GM12878 (cell line): ENCODE measurements around the gene NLGN1. TPM values are rescaled to one million over a fixed set of nuclear protein-coding genes. Genes with fewer than 3 reads are reported as not detected.

ENCODE experiments used
- ATAC-seq: fragments of 200-7000 bp; cut with Tn5 transposase; 3 replicates; pipeline ENCODE4 v1.9.1; 2020; ENCODE audit warnings: mild to moderate bottlenecking, moderate library complexity
- BruUV-seq: library from RNA; stranded (reverse); fragments of 400-500 nt; replicated peaks from 2 replicates; lab custom pipeline; 2021; lab: Mats Ljungman, UMichigan
- CTCF ChIA-PET: fragments of 300-600 bp; sonication (Branson Sonifier 250); formaldehyde crosslinking; extraction: SDS; loops from one replicate; lab custom pipeline; 2021; ENCODE audit warnings: inconsistent platforms; lab: Yijun Ruan, JAX
- POLR2A ChIA-PET: fragments of 350-600 bp; formaldehyde crosslinking; extraction: SDS; loops from one replicate; lab custom pipeline; 2021; ENCODE audit warnings: inconsistent platforms; lab: Charles Lee
- RAD21 ChIA-PET: fragments of 300-600 bp; sonication (Branson Sonifier 250); formaldehyde crosslinking; loops from one replicate; lab custom pipeline; 2023; ENCODE audit warnings: antibody characterized with exemption; ENCODE audit not compliant: unreplicated experiment; lab: Charles Lee
- SMC1A ChIA-PET: fragments of 300-600 bp; sonication (Branson Sonifier 250); formaldehyde crosslinking; loops from one replicate; lab custom pipeline; 2023; ENCODE audit not compliant: unreplicated experiment, uncharacterized antibody; lab: Charles Lee
- DNase-seq: peaks from one replicate; pipeline ENCODE4 v3.0.0-alpha.2; 2011; ENCODE audit warnings: low read depth, low spot score
- FAIRE-seq: peaks from 3 replicates; lab custom pipeline; 2011; peaks lifted over from hg19 to GRCh38; lab: Jason Lieb, UNC
- H2AFZ ChIP-seq: 2 replicates; pipeline ENCODE4 v1.6.0; 2011; ENCODE audit warnings: low read depth, low read length, control low read depth; ENCODE audit not compliant: control insufficient read depth
- H3K27ac ChIP-seq: 2 replicates; pipeline ENCODE4 v1.5.1; 2011; ENCODE audit warnings: control low read depth; ENCODE audit not compliant: control insufficient read depth, insufficient read depth
- H3K27me3 ChIP-seq, 2 experiments: replicated peaks in 1 of 2; 2 replicates each; pipeline versions ENCODE4 v1.6.0 to v1.6.1; 2011; ENCODE audit warnings: low read length in 1 of 2; ENCODE audit not compliant: control insufficient read depth in 2 of 2, insufficient read depth in 2 of 2
- H3K36me3 ChIP-seq, 2 experiments: 2 replicates each; pipeline ENCODE4 v1.5.1; 2011; ENCODE audit warnings: low read length in 1 of 2; ENCODE audit not compliant: control insufficient read depth in 2 of 2, insufficient read depth in 2 of 2
- H3K4me1 ChIP-seq: 2 replicates; pipeline ENCODE4 v1.6.1; 2011; ENCODE audit warnings: mild to moderate bottlenecking, low read length, moderate library complexity, mixed read lengths; ENCODE audit not compliant: control insufficient read depth, insufficient read depth
- H3K4me2 ChIP-seq: 2 replicates; pipeline ENCODE4 v1.6.0; 2011; ENCODE audit warnings: control low read depth; ENCODE audit not compliant: control insufficient read depth, insufficient read depth
- H3K4me3 ChIP-seq: fragments of 200-600 bp; sonication (generic); 2 replicates; pipeline ENCODE4 v1.5.1; 2016
- H3K79me2 ChIP-seq: 2 replicates; pipeline ENCODE4 v1.6.0; 2011; ENCODE audit warnings: low read length; ENCODE audit not compliant: control insufficient read depth, insufficient read depth
- H3K9ac ChIP-seq: 2 replicates; pipeline ENCODE4 v1.8.0; 2011; ENCODE audit warnings: low read length, control low read depth, mixed read lengths; ENCODE audit not compliant: control insufficient read depth, insufficient read depth
- H3K9me3 ChIP-seq: replicated peaks from 3 replicates; pipeline ENCODE4 v1.5.1; 2011; ENCODE audit warnings: mild to moderate bottlenecking, low read length; ENCODE audit not compliant: control insufficient read depth, insufficient read depth
- H4K20me1 ChIP-seq: 2 replicates; pipeline ENCODE4 v1.6.0; 2011; ENCODE audit not compliant: control insufficient read depth, insufficient read depth
- BHLHE40 ChIP-seq, 2 experiments: fragments of 450-650 bp in 1 of 2; IDR thresholded peaks; 2 replicates each; pipeline ENCODE4 v1.6.1; 2011 to 2017; ENCODE audit warnings: low read depth in 2 of 2, borderline replicate concordance in 1 of 2, improper control_type of control experiment in 1 of 2, low read length in 1 of 2, mild to moderate bottlenecking in 1 of 2
- EGR1 ChIP-seq, 2 experiments: IDR thresholded peaks; 1 replicate in 1 of 2; 2 replicates in 1 of 2; pipeline ENCODE4 v1.6.1; 2011 to 2012; ENCODE audit warnings: low read depth in 2 of 2, low read length in 2 of 2, borderline replicate concordance in 1 of 2, mild to moderate bottlenecking in 1 of 2, moderate library complexity in 1 of 2
- ESRRA ChIP-seq: IDR thresholded peaks from 2 replicates; pipeline ENCODE4 v1.6.1; 2012; ENCODE audit warnings: mild to moderate bottlenecking, low read length, improper control_type of control experiment
- GATAD2B ChIP-seq: fragments of 450-650 bp; conservative IDR thresholded peaks from 2 replicates; pipeline ENCODE4 v1.6.1; 2017; ENCODE audit warnings: low read depth, mild to moderate bottlenecking, moderate library complexity
- JUNB ChIP-seq: IDR thresholded peaks from 2 replicates; pipeline ENCODE4 v1.6.1; 2016; ENCODE audit warnings: antibody characterized with exemption, mild to moderate bottlenecking
- LARP7 ChIP-seq: fragments of 450-650 bp; IDR thresholded peaks from 2 replicates; pipeline ENCODE4 v1.6.1; 2017; ENCODE audit warnings: mild to moderate bottlenecking
- NFXL1 ChIP-seq: fragments of 450-650 bp; IDR thresholded peaks from 2 replicates; pipeline ENCODE4 v1.6.1; 2017; ENCODE audit warnings: antibody characterized with exemption, mild to moderate bottlenecking, borderline replicate concordance
- NFYB ChIP-seq: IDR thresholded peaks from 2 replicates; pipeline ENCODE4 v1.6.1; 2011; ENCODE audit warnings: low read depth, mild to moderate bottlenecking, low read length, improper control_type of control experiment, moderate library complexity; ENCODE audit not compliant: insufficient read depth
- RUNX3 ChIP-seq: IDR thresholded peaks from 2 replicates; pipeline ENCODE4 v1.6.1; 2012; ENCODE audit warnings: low read length, inconsistent platforms
- SIN3A ChIP-seq: IDR thresholded peaks from 2 replicates; pipeline ENCODE4 v1.6.1; 2012; ENCODE audit warnings: low read depth, low read length, improper control_type of control experiment
- ZBED1 ChIP-seq: IDR thresholded peaks from 2 replicates; pipeline ENCODE4 v1.6.1; 2016; ENCODE audit warnings: borderline replicate concordance
- WGBS: methylation state at CpG from one replicate; pipeline ENCODE4 v1.1.6; 2016; ENCODE audit warnings: low lambda C conversion rate; ENCODE audit not compliant: insufficient replicate concordance, insufficient coverage; ENCODE audit errors: missing lambda C conversion rate; 5-methylcytosine and 5-hydroxymethylcytosine counted together
- in situ Hi-C: fragments of 300-500 bp; cut with MboI; formaldehyde crosslinking; loops from 9 replicates; pipeline ENCODE4 v1.14.3; 2018; ENCODE audit warnings: mixed read lengths
- intact Hi-C: fragments of 100-400 bp; cut with micrococcal nuclease; formaldehyde crosslinking; loops from one replicate; pipeline ENCODE4 v1.14.2; 2022; ENCODE audit not compliant: unreplicated experiment
- polyA plus RNA-seq, 11 experiments: library from polyadenylated mRNA; depleted of rRNA in 4 of 11; unstranded in 6 of 11; stranded (reverse) in 5 of 11; fragments of >200 nt; fragmentation: Nextera tagmentation in 4 of 11; fragmentation: Illumina TruSeq in 1 of 11; extraction: Ambion mirVana in 4 of 11; extraction: Trizol in 1 of 11; gene quantifications; 1 replicate in 1 of 11; 2 replicates in 10 of 11; pipeline versions ENCODE4 v1.2.1 to v1.2.3, GENCODE V29; 2011 to 2016; ENCODE audit warnings: inconsistent platforms in 2 of 11, missing spikeins in 2 of 11, low read depth in 1 of 11
- total RNA-seq, 4 experiments: library from RNA; depleted of rRNA in 3 of 4; stranded (reverse); fragments of >200 nt in 3 of 4; fragmentation: Illumina TruSeq in 1 of 4; extraction: Trizol in 1 of 4; gene quantifications; 2 replicates each; pipeline versions ENCODE4 v1.2.1 to v1.2.3, GENCODE V29; 2013 to 2021
- TF ChIP-seq, protein P1 (sequence below): IDR thresholded peaks from 2 replicates; pipeline ENCODE4 v1.6.1; 2011; ENCODE audit warnings: mild to moderate bottlenecking, low read depth, low read length, moderate library complexity; ENCODE audit not compliant: insufficient replicate concordance

Gene NLGN1
- total and polyA plus RNA-seq, 10 of the 15 experiments (the other 5 are each of a cell fraction or from before 2014, with no cell fraction given): not detected

- H3K9me3 ChIP-seq: no peaks in the 10 kb centered on the region
- no peaks in the 10 kb centered on the region for H3K79me2 ChIP-seq
- no peak overlapping the region for H3K27ac ChIP-seq
- WGBS: 7% methylated on average over 5 of the region's 5 CpGs
- TF ChIP-seq GATAD2B (no peak), NFXL1 (no peak), NFYB (no peak), RUNX3 (no peak), JUNB (no peak), ESRRA (no peak), EGR1 (IDR thresholded peaks at IDR 0.05; ENCODE audit: borderline replicate concordance in 1 of 2, low read depth in 2 of 2, low read length in 2 of 2) (no peak), LARP7 (no peak), SIN3A (no peak), BHLHE40 (IDR thresholded peaks at IDR 0.05; ENCODE audit: borderline replicate concordance in 1 of 2, low read depth in 2 of 2, low read length in 1 of 2) (no peak), ZBED1 (no peak)
- TF ChIP-seq, protein P1, sequence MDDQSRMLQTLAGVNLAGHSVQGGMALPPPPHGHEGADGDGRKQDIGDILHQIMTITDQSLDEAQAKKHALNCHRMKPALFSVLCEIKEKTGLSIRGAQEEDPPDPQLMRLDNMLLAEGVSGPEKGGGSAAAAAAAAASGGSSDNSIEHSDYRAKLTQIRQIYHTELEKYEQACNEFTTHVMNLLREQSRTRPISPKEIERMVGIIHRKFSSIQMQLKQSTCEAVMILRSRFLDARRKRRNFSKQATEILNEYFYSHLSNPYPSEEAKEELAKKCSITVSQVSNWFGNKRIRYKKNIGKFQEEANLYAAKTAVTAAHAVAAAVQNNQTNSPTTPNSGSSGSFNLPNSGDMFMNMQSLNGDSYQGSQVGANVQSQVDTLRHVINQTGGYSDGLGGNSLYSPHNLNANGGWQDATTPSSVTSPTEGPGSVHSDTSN: no peak
- POLR2A ChIA-PET: no interaction called here
- intact Hi-C loops (no loop called here), in situ Hi-C loops (no loop called here)
- FAIRE-seq (no peak), ATAC-seq (no peak), DNase-seq (no peak)
- H3K9ac ChIP-seq: no peak overlapping the region
- no peaks in the 10 kb centered on the region for H4K20me1 ChIP-seq
- H3K4me2 ChIP-seq: no peak overlapping the region
- no peaks in the 10 kb centered on the region for H3K36me3 ChIP-seq
- no peak overlapping the region for H3K4me3 ChIP-seq
- H3K27me3 ChIP-seq: no peaks in the 10 kb centered on the region
- SMC1A ChIA-PET: no interaction called here
- BruUV-seq: no TSS peak
- RAD21 ChIA-PET: no interaction called here
- no peak overlapping the region for H2AFZ ChIP-seq
- H3K4me1 ChIP-seq: no peaks in the 10 kb centered on the region
- CTCF ChIA-PET: no interaction called here
These were observed 421.8 kb downstream of the NLGN1 start for GRCh38 chr3:173819368-173819767.
